ENCODE measurements around the gene KIF24. TPM values are rescaled to one million over a fixed set of nuclear protein-coding genes. Genes with fewer than 3 reads are reported as not detected.

Gene KIF24
- total and polyA plus RNA-seq, 2 of the 8 experiments (the other 6 are each of a cell fraction or from before 2014, with no cell fraction given), result 2.7 to 3.9 TPM

DNA sequence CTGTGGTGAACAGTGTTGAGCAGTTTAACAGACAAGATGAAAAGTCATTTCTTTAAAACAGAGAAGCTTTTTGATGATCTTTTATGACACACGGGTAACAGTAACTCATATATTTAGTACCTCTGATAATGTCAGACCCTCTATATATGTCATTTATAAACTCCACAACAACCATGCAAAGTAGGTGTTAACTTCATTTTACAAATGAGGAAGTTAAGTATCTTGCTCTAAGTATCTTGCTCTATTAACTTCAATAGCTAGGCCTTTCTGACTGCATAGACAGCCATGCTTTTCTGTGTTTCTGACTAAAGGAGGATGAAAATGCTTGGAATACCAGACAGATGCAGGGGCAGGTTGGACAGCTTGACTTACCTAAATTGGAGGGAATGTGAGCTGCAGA is 2.1 kb upstream of the KIF24 start:
- FAIRE-seq (no peak), DNase-seq (ENCODE audit: low read depth in 1 of 2, low spot score in 2 of 2) (no peak)
- Histone ChIP-seq H4K8ac (ENCODE audit: extremely low read depth, insufficient read depth, low read length) (no peak overlapping the region), H3K9ac (replicated peaks in 1 of 4; ENCODE audit: extremely low read depth in 1 of 4, low read depth in 3 of 4, low read length in 3 of 4) (no peak overlapping the region), H3K9me3 (ENCODE audit: insufficient read depth in 2 of 2, low read depth in 1 of 2, low read length in 1 of 2) (no peaks in the 10 kb centered on the region), H4K20me1 (replicated peaks in 1 of 2; ENCODE audit: control insufficient read depth in 1 of 2, insufficient read depth in 2 of 2, low read length in 2 of 2) (peaks cover 0 to 2% of the 10 kb centered on the region in 2 experiments), H3K4me1 (replicated peaks in 1 of 4; ENCODE audit: control insufficient read depth in 3 of 4, insufficient read depth in 4 of 4, low read length in 3 of 4) (peaks cover 2 to 10% (median 9%) of the 10 kb centered on the region in 4 experiments; a peak in 5 of 7 replicates), H4K5ac (ENCODE audit: insufficient read length, low read depth, low read length) (no peak overlapping the region), H3K56ac (replicated peaks; ENCODE audit: insufficient read length, low read depth, low read length) (no peak overlapping the region), H3K4me2 (ENCODE audit: insufficient read depth in 1 of 2, low read depth in 2 of 2, low read length in 2 of 2) (no peak overlapping the region), H3K79me1 (ENCODE audit: low read depth, low read length) (no peaks in the 10 kb centered on the region), H3K79me2 (ENCODE audit: control insufficient read depth in 1 of 2, insufficient read depth in 2 of 2, low read length in 2 of 2) (peaks cover 0 to 6% of the 10 kb centered on the region in 2 experiments; a peak in 2 of 4 replicates), H3K4ac (replicated peaks; ENCODE audit: insufficient read length, low read depth, low read length) (no peak overlapping the region), H2BK20ac (ENCODE audit: low read length) (no peak overlapping the region), H3K4me3 (ENCODE audit: extremely low read depth in 1 of 4, insufficient read depth in 2 of 4, low read depth in 3 of 4, low read length in 4 of 4) (no peak overlapping the region), H2BK120ac (replicated peaks; ENCODE audit: low read depth, low read length) (no peak overlapping the region), H4K91ac (replicated peaks; ENCODE audit: insufficient read length, low read length) (no peak overlapping the region), H2BK5ac (ENCODE audit: low read depth, low read length) (no peak overlapping the region), H3K27ac (ENCODE audit: low read depth, low read length) (no peak overlapping the region), H2BK12ac (ENCODE audit: low read depth, low read length) (no peak overlapping the region), H3K36me3 (ENCODE audit: control insufficient read depth in 2 of 4, insufficient read depth in 4 of 4, low read length in 3 of 4) (no peaks in the 10 kb centered on the region), H3K27me3 (replicated peaks in 1 of 4; ENCODE audit: control insufficient read depth in 3 of 4, extremely low read depth in 1 of 4, insufficient read depth in 3 of 4, low read length in 3 of 4) (no peaks in the 10 kb centered on the region), H3K23ac (ENCODE audit: insufficient read length) (no peak overlapping the region), H2BK15ac (ENCODE audit: low read length) (no peak overlapping the region), H3K23me2 (ENCODE audit: low read depth, low read length) (peaks cover 3% of the 10 kb centered on the region), H2AFZ (ENCODE audit: low read length) (no peak overlapping the region), H3K18ac (ENCODE audit: extremely low read depth, low read length) (no peak overlapping the region), H2AK5ac (ENCODE audit: low read depth, low read length) (no peak overlapping the region), H3K14ac (ENCODE audit: insufficient read length) (no peak overlapping the region)
- ChIA-PET POLR2A (ENCODE audit: partially characterized antibody) (interaction anchor here (1.4 to 2.0 kb wide), 2 partner anchors 50 to 91 kb away, joined by 3 to 9 read pairs; no protein-coding TSS in a partner anchor), CTCF (ENCODE audit: partially characterized antibody) (interaction anchor here (0.9 to 16.6 kb wide), 6 partner anchors 11 to 271 kb away, joined by 3 to 350 read pairs (median 16); partner anchors contain the start of gene MYORG)
- 100% methylated on average over 1 of the region's 1 CpG; no CpG with 5 or more reads in 1 of the 2 experiments for WGBS, 2 experiments (ENCODE audit: extremely low coverage in 1 of 2, insufficient coverage in 1 of 2, insufficient read length in 1 of 2, insufficient replicate concordance in 2 of 2, low coverage in 1 of 2, low lambda C conversion rate in 2 of 2, missing lambda C conversion rate in 1 of 2)
- TF ChIP-seq CREB1 (IDR thresholded peaks at IDR 0.05) (no peak), EP300 (IDR thresholded peaks at IDR 0.05; ENCODE audit: borderline replicate concordance in 1 of 2, low read depth in 2 of 2, low read length in 2 of 2) (no peak), ZNF274 (IDR thresholded peaks at IDR 0.05; ENCODE audit: borderline replicate concordance, extremely low read depth, low read length) (no peak), ASH2L (IDR thresholded peaks at IDR 0.05; ENCODE audit: low read length) (no peak), CTBP2 (IDR thresholded peaks at IDR 0.05; ENCODE audit: borderline replicate concordance, insufficient read depth, insufficient read length, low read length) (no peak), JUN (IDR thresholded peaks at IDR 0.05; ENCODE audit: low read depth, low read length) (no peak), SAP30 (IDR thresholded peaks at IDR 0.05; ENCODE audit: insufficient read depth, insufficient replicate concordance, low read length) (no peak), CBX8 (IDR thresholded peaks at IDR 0.05; ENCODE audit: borderline replicate concordance, low read depth, low read length) (no peak), YY1 (IDR thresholded peaks at IDR 0.05; ENCODE audit: low read depth, low read length) (no peak), SP1 (IDR thresholded peaks at IDR 0.05; ENCODE audit: low read depth, low read length) (no peak)
- TF ChIP-seq, protein P1, sequence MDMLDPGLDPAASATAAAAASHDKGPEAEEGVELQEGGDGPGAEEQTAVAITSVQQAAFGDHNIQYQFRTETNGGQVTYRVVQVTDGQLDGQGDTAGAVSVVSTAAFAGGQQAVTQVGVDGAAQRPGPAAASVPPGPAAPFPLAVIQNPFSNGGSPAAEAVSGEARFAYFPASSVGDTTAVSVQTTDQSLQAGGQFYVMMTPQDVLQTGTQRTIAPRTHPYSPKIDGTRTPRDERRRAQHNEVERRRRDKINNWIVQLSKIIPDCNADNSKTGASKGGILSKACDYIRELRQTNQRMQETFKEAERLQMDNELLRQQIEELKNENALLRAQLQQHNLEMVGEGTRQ (IDR thresholded peaks at IDR 0.05; ENCODE audit: low read length), result no peak

Data from H1 (cell line).